Stromal cell of bone marrow (primary cell): ENCODE results near the gene CAPN14.

Experiments used
- DNase-seq: peaks from one replicate; pipeline ENCODE4 v3.0.0-alpha.2; 2012; ENCODE audit warnings: low read depth

The CAPN14 gene

DNA sequence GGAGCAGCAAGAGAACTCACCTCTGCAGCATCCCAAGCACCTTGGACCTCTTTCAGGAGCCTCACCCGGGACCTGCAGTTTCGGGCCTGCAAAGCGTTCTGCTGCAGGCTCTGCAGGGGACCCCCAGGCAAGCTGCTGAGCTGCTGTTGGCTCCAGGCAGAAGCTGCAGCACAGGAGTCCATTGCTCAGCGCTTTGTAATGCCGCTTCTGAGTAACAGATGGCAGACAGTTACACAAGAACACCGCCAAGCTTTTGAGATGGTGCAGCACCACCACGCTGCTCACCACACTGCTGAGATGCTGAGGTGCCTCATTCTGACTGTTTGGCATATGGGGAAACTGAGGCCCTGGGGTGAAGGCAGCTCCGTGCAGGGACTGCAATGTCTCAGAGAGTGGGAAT is 77.2 kb downstream of the CAPN14 start:
- DNase-seq, result no peak

DNA sequence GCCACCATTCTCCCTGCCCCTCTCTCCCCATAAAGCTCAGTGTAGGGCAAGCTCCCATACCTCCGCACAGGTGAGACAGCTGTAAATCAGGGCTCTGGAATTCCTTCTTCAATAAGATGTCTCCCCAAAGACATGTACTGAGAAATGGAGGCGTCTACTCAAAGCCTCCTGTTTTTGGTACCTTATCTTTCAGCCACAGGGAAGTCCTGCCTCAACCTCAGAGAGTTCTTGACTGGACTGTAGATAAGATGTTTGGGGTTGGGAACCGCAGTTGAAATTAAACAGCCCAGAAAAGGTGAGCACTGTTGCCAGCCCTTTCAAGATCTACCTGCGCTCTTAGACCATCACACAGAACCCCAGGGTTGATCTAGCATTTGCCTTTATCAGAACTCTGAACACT is 77.6 kb downstream of the CAPN14 start:
- no peak for DNase-seq

GRCh38 chr2:31138037-31138962 is 79.0 kb downstream of the CAPN14 start, which contains the start of gene GALNT14:
TSS of gene GALNT14 (minus strand) at chr2:31138440. CDS start at chr2:31138086, 354 bp downstream.
- no peak for DNase-seq

DNA sequence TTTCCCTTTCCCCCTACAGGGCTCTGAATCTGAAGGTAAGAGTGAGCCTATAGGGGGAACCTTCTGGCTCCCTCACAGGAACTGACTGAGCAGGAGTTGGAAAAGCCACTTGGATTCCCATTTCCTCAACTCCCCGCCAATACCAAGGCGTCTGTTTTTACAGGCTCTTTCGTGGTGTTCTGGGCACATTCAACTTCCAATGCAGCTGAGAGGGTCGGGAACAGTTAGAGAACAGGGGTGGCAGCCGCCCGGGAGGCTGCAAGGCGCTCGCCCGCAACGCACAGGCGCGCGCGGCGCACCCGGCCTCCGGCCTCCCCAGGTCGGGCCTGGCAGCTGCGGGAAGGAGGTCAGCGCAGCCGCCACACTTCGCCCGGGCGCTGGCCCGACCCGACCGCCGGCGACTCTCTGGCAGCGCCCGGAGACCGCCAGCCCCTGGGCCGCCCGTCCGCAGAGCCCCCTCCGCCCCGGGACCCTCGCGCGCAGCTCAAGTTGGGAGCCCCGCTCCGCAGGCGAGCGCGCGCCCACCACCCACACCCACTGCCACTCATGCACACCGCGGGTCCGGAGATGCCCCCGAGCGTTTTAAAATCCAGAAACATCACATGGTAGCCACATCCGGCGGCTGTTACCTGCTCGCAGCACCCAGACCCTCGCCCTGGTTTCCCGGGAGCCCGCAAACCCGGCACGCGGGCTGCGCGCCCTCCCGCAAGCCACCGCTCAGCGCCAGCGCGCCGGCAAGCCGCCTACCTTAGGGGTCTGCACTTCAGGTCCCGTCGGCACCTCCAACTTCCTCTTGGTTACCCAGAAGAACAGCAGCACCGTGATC is 79.9 kb downstream of the CAPN14 start:
- DNase-seq, result no peak

- DNase-seq, result no peak
These were observed 80.6 kb downstream of the CAPN14 start for GRCh38 chr2:31136732-31137131.

DNA sequence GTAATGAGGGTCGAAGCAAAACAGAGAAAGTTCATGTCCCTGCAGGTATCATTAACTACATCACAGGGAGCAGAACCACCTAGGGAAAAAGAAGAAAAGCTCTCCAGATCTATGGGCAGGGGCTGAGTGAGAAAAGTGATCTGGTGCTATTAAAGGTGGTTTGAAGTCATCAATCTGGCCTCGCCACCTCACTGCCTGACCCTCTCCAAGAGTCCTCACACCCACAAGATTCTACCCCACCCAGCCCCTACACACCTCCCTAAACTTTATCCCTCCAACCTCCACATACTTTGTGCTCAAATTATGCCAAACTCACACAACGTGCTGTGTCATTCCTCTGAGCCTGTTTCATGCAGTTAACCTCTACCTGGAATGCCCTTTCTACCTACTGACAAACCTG is 81.3 kb downstream of the CAPN14 start:
- DNase-seq, result no peak

- DNase-seq, result no peak
These were observed 82.8 kb downstream of the CAPN14 start for GRCh38 chr2:31134480-31134879.

GRCh38 chr2:31132786-31133185 is 84.5 kb downstream of the CAPN14 start:
- no peak for DNase-seq

GRCh38 chr2:31131871-31132270 is 85.4 kb downstream of the CAPN14 start:
- no peak for DNase-seq

DNA sequence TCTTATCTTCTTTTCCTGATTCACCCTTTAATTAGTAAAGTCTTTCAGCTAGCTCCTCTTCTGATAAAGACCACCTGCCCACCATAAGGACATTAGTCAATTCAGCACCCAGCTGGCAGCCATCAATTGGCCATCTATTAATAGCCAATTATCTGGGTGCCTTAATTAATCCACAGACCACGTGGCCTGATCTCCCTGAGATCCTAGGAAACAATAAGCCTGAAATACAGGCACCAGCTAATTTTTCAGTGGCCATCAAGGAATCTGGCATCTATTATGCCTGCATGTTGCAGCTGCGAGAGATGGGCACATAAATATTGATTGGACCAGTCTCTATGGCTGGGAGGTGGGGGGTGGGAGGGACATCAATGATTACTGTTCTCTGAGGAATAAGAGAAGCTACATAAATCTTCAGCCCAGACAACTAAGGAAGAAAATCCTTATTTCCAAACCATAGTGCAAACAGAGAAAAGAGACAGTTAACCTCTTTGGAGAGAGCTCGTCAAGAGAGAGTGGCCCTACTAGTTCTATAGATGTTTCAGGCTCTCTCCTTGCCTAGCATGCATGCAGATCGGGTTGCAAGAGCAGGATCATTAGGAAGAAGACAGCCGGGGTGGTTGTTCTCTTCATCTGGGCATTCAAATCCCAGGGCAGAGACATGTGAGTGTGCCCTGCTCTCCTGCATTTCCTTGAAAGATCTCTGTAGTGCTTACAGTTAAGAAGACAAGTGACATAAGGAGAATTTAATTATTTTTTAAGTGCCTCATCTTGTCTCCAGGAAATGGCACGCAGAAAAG is 87.7 kb downstream of the CAPN14 start:
- no peak for DNase-seq

- no peak for DNase-seq
These were observed 89.4 kb downstream of the CAPN14 start for GRCh38 chr2:31127931-31128330.

DNA sequence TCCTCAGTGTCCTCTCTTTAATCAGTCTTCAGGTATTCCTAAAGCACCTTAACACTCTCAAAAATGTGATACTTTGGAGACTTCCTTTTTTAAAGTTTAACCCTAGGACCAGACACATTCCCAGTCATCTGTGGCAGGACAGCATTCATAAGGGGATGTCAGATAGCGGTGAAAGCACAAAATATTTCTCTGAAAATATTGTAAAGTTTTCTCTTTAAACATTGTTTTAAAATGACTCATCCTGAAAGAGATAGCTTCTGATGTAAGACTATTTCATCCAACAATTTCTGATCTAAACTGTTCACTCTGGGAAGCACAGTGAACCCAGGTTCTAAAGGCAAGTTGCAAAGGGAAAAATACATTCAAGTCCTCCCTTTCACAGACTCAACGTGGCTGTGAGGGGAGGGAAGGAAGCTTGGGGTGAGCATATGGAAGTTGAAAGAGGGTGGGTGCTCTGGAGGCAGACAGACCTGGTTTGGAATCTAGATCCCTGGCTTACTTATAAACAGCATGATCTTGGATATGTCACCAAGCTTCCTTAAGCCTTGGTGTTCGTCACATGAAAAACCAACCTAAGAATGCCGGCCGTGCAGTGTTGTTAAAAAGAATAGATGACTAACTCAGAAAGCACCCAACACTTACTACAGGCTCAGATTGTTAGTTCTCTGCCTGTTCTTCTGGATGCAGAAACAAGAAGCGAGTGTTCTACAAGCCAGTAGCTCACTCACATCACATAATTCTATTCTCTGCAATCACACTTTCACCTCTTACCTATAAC is 91.2 kb downstream of the CAPN14 start:
- no peak for DNase-seq

DNA sequence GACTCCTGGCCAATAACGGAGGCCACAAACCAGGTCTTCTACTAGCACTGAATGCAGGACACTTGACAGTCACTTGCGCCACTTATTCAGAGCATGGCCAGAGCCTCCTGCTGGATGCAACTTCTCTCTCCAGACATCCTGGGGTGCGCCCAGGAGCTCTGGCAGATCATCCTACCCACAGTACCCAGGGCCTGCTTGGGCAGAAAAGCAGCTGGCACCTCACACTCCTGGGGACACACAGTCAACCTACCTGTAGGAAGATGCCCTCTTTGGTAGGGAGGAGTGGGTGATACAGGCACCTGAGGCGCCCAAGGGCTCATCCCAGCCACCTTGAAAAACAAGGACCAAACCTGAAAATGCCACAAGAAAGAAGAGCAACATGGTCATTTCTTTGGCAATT is 92.4 kb downstream of the CAPN14 start:
- DNase-seq, result no peak
